Measurements from ENCODE around the gene HINT3.

DNA sequence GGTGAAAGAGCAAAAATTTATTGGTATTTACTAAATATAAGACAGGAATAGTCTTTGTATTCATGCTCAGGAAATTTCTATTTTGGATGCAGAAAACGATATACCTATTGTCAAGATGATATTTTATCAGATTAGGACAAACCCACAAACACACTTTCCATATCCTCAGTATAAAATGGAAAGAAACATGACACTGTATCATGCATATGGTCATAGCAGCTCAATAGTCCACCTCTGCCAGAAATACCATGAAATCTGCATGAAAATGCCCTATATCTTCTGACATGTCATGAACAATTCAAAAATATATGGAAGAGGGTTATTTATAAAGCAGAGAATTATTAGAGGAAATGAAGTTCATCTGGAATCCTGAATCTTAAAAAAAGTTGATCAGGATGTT, 11.7 kb upstream of the HINT3 start:
- TF ChIP-seq POLR2A (IDR thresholded peaks at IDR 0.05; ENCODE audit: low read depth, low read length) (no peak), JUN (IDR thresholded peaks at IDR 0.05; ENCODE audit: borderline replicate concordance, insufficient read depth, insufficient read length, low read depth) (no peak), POLR2AphosphoS5 (IDR thresholded peaks at IDR 0.05; ENCODE audit: insufficient read depth, low read depth, low read length) (no peak), EZH2 (IDR thresholded peaks at IDR 0.05; ENCODE audit: borderline replicate concordance, low read depth, low read length, severe bottlenecking) (no peak), MYC (IDR thresholded peaks at IDR 0.05; ENCODE audit: low read depth, low read length) (no peak), FOS (IDR thresholded peaks at IDR 0.05; ENCODE audit: borderline replicate concordance, insufficient read depth, low read length) (no peak), GATA2 (IDR thresholded peaks at IDR 0.05; ENCODE audit: insufficient read depth, insufficient read length, low read depth, low read length) (no peak)
- TF ChIP-seq, protein P1, sequence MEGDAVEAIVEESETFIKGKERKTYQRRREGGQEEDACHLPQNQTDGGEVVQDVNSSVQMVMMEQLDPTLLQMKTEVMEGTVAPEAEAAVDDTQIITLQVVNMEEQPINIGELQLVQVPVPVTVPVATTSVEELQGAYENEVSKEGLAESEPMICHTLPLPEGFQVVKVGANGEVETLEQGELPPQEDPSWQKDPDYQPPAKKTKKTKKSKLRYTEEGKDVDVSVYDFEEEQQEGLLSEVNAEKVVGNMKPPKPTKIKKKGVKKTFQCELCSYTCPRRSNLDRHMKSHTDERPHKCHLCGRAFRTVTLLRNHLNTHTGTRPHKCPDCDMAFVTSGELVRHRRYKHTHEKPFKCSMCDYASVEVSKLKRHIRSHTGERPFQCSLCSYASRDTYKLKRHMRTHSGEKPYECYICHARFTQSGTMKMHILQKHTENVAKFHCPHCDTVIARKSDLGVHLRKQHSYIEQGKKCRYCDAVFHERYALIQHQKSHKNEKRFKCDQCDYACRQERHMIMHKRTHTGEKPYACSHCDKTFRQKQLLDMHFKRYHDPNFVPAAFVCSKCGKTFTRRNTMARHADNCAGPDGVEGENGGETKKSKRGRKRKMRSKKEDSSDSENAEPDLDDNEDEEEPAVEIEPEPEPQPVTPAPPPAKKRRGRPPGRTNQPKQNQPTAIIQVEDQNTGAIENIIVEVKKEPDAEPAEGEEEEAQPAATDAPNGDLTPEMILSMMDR (IDR thresholded peaks at IDR 0.05; ENCODE audit: extremely low read depth in 1 of 2, insufficient read depth in 1 of 2, low read depth in 1 of 2, low read length in 2 of 2): no peak
- TF ChIP-seq, protein P2, sequence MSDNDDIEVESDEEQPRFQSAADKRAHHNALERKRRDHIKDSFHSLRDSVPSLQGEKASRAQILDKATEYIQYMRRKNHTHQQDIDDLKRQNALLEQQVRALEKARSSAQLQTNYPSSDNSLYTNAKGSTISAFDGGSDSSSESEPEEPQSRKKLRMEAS (IDR thresholded peaks at IDR 0.05; ENCODE audit: insufficient read depth, insufficient read length): no peak

All from endothelial cell of umbilical vein (primary cell).